Astrocyte of the spinal cord (primary cell): Measurements from ENCODE around the gene PTCD1.
"Not testable (repeated sequence)": the region's sequence is repeated elsewhere in the genome, so short reads cannot be mapped to it uniquely, and the experiment has no call there.

ENCODE experiments used
- DNase-seq: peaks from one replicate; pipeline ENCODE4 v3.0.0; 2011; ENCODE audit warnings: low read depth, low spot score
- H3K4me3 ChIP-seq: 2 replicates; pipeline ENCODE4 v1.5.1; 2011; ENCODE audit warnings: low read depth, mild to moderate bottlenecking, low read length, moderate library complexity
- in situ Hi-C: cut with HindIII; loops from 2 replicates; pipeline ENCODE4 v1.10.0; 2017; ENCODE audit warnings: low sequenced_read_pairs
- TF ChIP-seq, protein P1 (sequence below): IDR thresholded peaks from 2 replicates; pipeline ENCODE4 v1.5.1; 2012; ENCODE audit warnings: low read depth, mild to moderate bottlenecking, low read length, inconsistent platforms

Gene PTCD1

DNA sequence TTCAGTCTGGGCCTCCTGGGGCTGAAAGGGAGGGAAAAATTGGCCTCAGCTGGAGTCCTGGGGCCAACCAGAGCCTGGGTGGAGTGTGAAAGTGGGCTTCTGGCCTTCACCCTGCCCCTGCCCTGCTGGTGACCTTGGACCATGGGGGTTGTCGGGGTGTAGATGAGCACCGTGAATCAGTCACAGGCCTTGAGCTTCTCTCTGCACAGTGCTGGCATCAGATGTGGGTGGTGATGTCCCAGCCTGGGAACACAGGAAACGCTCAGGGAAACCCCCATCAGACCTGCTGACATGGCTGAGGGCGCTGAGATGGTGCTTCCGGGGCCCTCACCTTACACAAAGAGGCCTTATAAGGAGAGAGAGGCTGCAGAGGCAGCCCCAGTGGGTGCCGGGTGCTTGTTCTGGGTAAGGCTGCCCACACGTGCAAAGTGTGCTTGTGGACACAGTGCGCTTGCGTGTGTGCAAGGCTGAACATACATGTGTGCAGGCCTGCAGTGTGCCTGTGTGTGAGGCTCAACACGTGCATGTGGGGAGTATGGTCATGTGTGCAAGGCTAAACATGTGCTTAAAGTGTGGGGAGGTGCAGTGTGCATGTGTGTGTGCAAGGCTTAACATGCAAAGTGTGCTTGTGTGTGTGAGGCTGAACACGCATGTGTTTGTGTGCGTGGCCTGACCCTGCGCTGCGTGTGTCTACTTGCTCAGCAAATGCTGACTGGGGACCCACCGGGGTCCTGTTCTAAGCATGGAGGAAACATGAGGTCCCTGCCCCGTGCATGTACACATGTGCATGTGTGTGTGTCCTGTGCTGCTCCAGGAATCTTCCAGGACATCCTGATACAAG, 57.6 kb downstream of the PTCD1 start:
- no peak for DNase-seq
- no peak overlapping the region for H3K4me3 ChIP-seq
- in situ Hi-C loops = no loop called here
- TF ChIP-seq, protein P1, sequence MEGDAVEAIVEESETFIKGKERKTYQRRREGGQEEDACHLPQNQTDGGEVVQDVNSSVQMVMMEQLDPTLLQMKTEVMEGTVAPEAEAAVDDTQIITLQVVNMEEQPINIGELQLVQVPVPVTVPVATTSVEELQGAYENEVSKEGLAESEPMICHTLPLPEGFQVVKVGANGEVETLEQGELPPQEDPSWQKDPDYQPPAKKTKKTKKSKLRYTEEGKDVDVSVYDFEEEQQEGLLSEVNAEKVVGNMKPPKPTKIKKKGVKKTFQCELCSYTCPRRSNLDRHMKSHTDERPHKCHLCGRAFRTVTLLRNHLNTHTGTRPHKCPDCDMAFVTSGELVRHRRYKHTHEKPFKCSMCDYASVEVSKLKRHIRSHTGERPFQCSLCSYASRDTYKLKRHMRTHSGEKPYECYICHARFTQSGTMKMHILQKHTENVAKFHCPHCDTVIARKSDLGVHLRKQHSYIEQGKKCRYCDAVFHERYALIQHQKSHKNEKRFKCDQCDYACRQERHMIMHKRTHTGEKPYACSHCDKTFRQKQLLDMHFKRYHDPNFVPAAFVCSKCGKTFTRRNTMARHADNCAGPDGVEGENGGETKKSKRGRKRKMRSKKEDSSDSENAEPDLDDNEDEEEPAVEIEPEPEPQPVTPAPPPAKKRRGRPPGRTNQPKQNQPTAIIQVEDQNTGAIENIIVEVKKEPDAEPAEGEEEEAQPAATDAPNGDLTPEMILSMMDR = no peak

DNA sequence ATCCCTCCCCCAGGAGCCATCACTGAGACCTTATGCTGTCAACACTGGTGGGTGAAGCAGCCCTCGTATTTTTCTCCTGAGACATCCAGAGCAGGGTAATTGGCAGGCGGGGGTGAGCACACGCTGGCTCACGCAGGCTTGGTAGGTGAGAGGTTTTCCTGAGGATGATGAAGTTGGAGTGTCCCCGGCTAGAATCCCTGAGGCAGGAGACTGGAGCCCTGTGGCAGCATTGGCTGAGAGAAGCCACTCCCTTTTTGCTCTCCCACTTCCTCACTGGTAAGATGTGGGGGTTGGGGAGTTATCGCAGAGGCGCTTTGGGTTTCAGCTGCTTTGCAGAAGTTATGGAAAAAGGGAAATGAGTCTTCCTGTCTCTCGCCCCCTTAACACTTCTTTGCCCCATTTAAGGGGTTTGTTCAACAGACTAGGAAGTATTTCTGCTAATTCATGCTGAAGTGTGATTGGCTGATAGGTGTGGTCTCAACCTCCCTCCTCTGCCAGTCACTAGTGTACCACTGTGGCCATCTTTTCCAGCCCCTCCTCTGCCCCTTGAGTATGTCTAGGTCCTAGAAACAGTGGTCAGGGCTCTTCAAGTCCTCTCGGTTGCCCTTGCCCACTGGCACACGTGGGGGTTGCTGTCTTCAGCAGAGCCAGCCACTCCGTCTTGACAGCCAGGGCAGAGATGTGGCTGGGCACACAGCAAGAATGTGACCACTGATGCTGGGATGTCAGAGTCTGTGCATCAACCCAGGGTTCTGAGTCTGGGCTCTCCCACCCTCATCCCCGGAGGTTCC, 58.4 kb downstream of the PTCD1 start:
- peak; percentile 22 for DNase-seq
- in situ Hi-C loops = no loop called here
- TF ChIP-seq, protein P1 = no peak
- no peak overlapping the region for H3K4me3 ChIP-seq

DNA sequence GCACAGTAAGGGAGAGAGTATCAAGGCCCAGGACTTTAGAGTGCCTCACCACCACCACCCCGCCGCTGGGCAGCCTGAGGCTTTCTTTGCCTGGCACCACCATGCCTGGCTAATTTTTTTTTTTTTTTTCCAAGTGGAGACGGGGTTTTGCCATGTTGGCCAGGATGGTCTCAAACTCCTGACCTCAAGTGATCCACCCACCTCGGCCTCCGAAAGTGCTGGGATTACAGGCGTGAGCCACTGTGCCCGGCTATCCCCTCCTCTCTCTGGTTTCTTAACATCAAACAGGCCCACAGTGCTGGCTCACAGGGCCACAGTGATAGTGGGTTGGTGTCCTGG, 58.9 kb downstream of the PTCD1 start:
- in situ Hi-C loops, DNase-seq, H3K4me3 ChIP-seq: not testable (repeated sequence)

DNA sequence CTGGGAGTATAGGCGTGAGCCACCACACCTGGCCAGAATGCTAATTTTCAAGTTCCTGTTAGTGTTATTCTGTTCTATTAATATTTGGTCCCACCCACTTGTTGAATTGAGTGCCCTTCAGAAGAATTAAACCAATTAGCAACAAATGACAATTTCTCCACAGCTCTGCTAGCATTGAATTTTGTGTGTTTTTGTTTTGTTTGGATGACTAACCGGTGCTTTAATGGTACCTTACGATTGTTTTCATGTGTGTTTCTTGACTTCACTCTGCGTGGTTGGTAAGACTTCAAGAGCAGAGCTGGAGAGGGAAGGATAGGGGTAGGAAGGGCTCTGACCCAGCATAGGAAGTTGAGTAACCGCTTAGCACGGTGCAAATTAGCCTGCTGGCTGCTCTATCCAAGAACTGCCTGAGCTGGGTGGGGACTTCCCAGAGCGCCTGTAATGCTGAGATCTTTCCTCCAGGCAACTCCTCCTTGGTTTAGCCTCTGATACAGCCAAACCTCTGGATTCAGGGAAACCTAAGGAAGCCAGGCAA, 59.5 kb downstream of the PTCD1 start:
- peak; percentile 87 for DNase-seq
- in situ Hi-C loops = no loop called here
- no peak overlapping the region for H3K4me3 ChIP-seq
- TF ChIP-seq, protein P1 = no peak

DNA sequence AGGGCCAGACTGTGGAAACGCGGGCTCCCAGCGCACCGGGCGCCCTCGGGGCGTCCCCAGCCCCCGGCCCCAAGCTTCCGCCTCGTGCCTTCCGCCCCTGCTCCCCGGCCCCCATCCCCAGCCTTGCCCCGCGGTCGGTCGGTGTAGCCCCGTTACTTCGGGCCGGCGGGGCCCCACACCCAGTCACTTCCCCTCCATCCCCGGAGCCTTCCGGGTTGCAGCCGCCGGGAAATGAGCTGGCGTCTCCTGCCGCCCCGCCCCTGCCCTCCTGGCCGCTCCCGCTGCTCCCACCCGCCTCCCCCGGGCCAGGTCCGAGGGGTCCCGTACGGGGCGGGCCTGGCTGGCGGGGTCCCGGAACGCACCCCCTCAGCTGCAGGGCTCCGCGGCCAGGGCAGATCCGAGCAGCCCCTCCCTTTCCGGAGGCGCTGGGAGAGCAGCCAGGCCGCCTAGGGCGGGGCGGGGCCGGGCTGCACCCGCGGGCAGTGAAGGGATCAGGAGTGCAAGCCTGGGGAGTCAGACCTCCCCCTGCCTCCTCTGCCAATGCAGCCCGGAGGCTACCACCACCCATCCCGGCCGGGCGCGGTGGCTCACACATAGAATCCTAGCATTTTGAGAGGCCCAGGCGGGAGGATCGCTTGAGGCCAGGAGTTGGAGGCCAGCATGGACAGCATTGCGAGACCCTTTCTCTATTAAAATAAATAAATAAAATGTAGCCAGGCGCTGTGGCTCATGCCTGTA, 63.4 kb downstream of the PTCD1 start:
- H3K4me3 ChIP-seq = peak overlapping the region; percentile 64
- in situ Hi-C loops = no loop called here
- peak; percentile 67 for DNase-seq
- TF ChIP-seq, protein P1 = no peak

DNA sequence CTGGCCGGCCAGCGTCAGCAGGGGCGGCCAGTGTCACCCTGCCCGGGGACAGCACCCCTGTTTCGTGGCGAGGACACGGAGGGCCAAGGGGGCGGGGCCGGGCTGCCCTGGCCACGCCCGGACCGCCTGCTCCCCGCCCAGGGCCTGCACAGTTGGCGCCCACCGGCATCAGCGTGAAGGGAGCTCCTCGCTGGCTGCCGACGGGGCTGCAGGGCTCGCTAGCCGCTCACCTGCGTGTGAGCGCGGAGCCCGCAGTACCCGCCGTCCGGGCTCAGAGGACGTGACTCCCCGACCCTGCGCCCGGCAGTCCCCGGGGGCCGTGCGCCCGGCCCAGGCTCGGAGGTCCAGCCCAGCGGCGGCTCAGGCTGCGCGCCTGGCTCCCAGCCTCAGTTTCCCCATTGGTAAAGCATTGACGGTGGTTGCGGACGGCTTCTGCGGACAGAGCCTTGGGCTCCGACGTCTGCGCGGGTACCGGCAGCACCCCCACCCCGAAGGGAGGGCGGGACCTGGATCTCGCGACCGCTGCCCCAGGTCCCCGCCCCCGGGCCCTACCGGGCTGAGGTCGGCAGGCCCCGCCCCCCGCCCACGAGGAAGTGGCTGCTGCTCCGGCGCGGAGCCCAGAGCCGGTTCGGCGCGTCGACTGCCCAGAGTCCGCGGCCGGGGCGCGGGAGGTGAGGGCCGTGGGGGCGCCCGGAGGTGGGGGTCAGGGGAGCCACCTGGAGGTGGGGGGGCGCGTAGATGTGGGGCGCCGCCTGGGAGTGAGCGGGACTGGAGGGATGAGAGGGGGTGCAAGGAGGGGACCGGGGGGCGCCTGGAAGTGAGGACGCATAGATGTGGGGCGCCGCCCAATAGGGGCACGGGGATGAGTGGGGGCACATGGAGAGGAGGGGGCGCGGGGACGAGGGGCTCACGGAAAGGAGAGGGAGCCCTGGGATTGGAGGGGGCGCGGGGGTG, 64.2 kb downstream of the PTCD1 start, which contains the start of gene ARPC1B:
Gene ARPC1B (plus strand): TSS at position 620 of the 954 bp plus-strand sequence. CDS start 10,985 bp downstream, outside the sequence.
- TF ChIP-seq, protein P1 = no peak
- peak within 1 kb of the TSS; percentile 64 for H3K4me3 ChIP-seq
- in situ Hi-C loops = no loop called here
- DNase-seq = peak; percentile 67
